T-cell (primary cell): Measurements from ENCODE around the gene TSC2. TPM values are rescaled to one million over a fixed set of nuclear protein-coding genes. Genes with fewer than 3 reads are reported as not detected.

ENCODE experiments used
- total RNA-seq, 35 experiments: library from RNA in 6 of 35; stranded (reverse) in 6 of 35; fragments of 120-200 nt in 1 of 35; gene quantifications; one replicate each; pipeline versions ENCODE4 v1.2.1 to v1.2.4 and lab custom pipeline; 2013 to 2026

Gene TSC2
- total RNA-seq, 5 donors from 2014 or later (not counting 1 experiment from before 2014, with no cell fraction given) = 134 to 181 (median 161) TPM

Other genes starting within 250 kb of the TSC2 start
- 100 to 1,000 TPM in 1 of 5 donors, 10 to 100 TPM in 4; 37.6 to 102 (median 70.7) TPM for gene HAGH, start 221.2 kb upstream of the TSC2 start, total RNA-seq
- gene FAHD1, start 220.8 kb upstream of the TSC2 start, total RNA-seq = 10 to 100 TPM in 3 of 5 donors, 1 to 10 TPM in 2; 6.2 to 15.3 (median 11.2) TPM
- under 1 TPM in 1 of 5 donors, not detected in 4; 0.26 TPM for gene MEIOB, start 175.8 kb upstream of the TSC2 start, total RNA-seq
- not detected for gene HS3ST6, start 129.6 kb upstream of the TSC2 start, total RNA-seq
- 10 to 100 TPM in 2 of 5 donors, 1 to 10 TPM in 3; 5.6 to 11.9 (median 9.6) TPM for gene MSRB1, start 104.8 kb upstream of the TSC2 start, total RNA-seq
- gene RPL3L, start 93.3 kb upstream of the TSC2 start, total RNA-seq = not detected
- 10 to 100 TPM; 46.3 to 96.5 (median 84.4) TPM for gene NDUFB10, start 88.4 kb upstream of the TSC2 start, total RNA-seq
- gene RPS2, start 83.2 kb upstream of the TSC2 start, total RNA-seq = 1,000 to 10,000 TPM; 3,208 to 3,662 (median 3,410) TPM
- gene RNF151, start 81.1 kb upstream of the TSC2 start, total RNA-seq = under 1 TPM in 3 of 5 donors, not detected in 2; 0.38 to 0.66 (median 0.44) TPM
- 10 to 100 TPM; 21.1 to 45.6 (median 36.9) TPM for gene TBL3, start 75.9 kb upstream of the TSC2 start, total RNA-seq
- 1 to 10 TPM in 2 of 5 donors, under 1 TPM in 2, not detected in 1; 0.78 to 2.2 (median 1.3) TPM for gene NOXO1, start 66.5 kb upstream of the TSC2 start, total RNA-seq
- 10 to 100 TPM; 16.1 to 31.9 (median 22.0) TPM for gene GFER, start 63.8 kb upstream of the TSC2 start, total RNA-seq
- gene SYNGR3, start 58.0 kb upstream of the TSC2 start, total RNA-seq = 1 to 10 TPM; 1.1 to 5.7 (median 1.7) TPM
- 10 to 100 TPM; 44.3 to 73.7 (median 68.8) TPM for gene ZNF598, start 38.2 kb upstream of the TSC2 start, total RNA-seq
- under 1 TPM in 2 of 5 donors, not detected in 3; 0.43 to 0.44 TPM for gene NPW, start 28.2 kb upstream of the TSC2 start, total RNA-seq
- 1 to 10 TPM; 2.9 to 6.8 (median 5.8) TPM for gene NHERF2, start 21.1 kb upstream of the TSC2 start, total RNA-seq
- 10 to 100 TPM in 3 of 5 donors, 1 to 10 TPM in 2; 5.8 to 24.1 (median 18.3) TPM for gene NTHL1, start 151 bp upstream of the TSC2 start, total RNA-seq
- gene PKD1, start 87.9 kb downstream of the TSC2 start, total RNA-seq = 100 to 1,000 TPM in 4 of 5 donors, 10 to 100 TPM in 1; 99.4 to 152 (median 137) TPM
- gene RAB26, start 100.6 kb downstream of the TSC2 start, total RNA-seq = under 1 TPM in 2 of 5 donors, not detected in 3; 0.19 to 0.66 TPM
- gene TRAF7, start 107.8 kb downstream of the TSC2 start, total RNA-seq = 10 to 100 TPM; 25.6 to 54.3 (median 43.9) TPM
- gene CASKIN1, start 148.6 kb downstream of the TSC2 start, total RNA-seq = under 1 TPM in 2 of 5 donors, not detected in 3; 0.06 to 0.47 TPM
- 10 to 100 TPM; 26.2 to 32.5 (median 30.2) TPM for gene MLST8, start 157.5 kb downstream of the TSC2 start, total RNA-seq
- 10 to 100 TPM in 3 of 5 donors, 1 to 10 TPM in 2; 6.7 to 27.7 (median 20.4) TPM for gene BRICD5, start 162.9 kb downstream of the TSC2 start, total RNA-seq
- gene PGP, start 166.9 kb downstream of the TSC2 start, total RNA-seq = 10 to 100 TPM; 12.7 to 23.1 (median 20.4) TPM
- gene E4F1, start 175.6 kb downstream of the TSC2 start, total RNA-seq = 10 to 100 TPM; 32.8 to 52.0 (median 47.0) TPM
- gene DNASE1L2, start 188.5 kb downstream of the TSC2 start, total RNA-seq = 1 to 10 TPM in 3 of 5 donors, under 1 TPM in 2; 0.63 to 3.3 (median 1.9) TPM
- gene ECI1, start 203.6 kb downstream of the TSC2 start, total RNA-seq = 10 to 100 TPM; 17.0 to 40.1 (median 37.7) TPM
- 100 to 1,000 TPM; 163 to 203 (median 181) TPM for gene RNPS1, start 220.1 kb downstream of the TSC2 start, total RNA-seq